Testis (tissue), 3 donors: Measurements from ENCODE around the gene NMS. TPM values are rescaled to one million over a fixed set of nuclear protein-coding genes. Genes with fewer than 3 reads are reported as not detected.

Source experiments
- DNase-seq: peaks from one replicate; pipeline ENCODE4 v3.0.0-alpha.2; 2019
- H3K27ac ChIP-seq, 2 donors: fragments of 200-600 bp; sonication (generic); one replicate each; pipeline ENCODE4 v1.5.1; 2019
- H3K27me3 ChIP-seq: fragments of 200-600 bp; sonication (generic); one replicate; pipeline ENCODE4 v1.5.1; 2019
- H3K36me3 ChIP-seq: fragments of 200-600 bp; sonication (generic); one replicate; pipeline ENCODE4 v1.5.1; 2017; ENCODE audit warnings: low read depth; ENCODE audit errors: missing control alignments
- H3K4me1 ChIP-seq: fragments of 200-600 bp; sonication (generic); one replicate; pipeline ENCODE4 v1.5.1; 2019
- H3K4me3 ChIP-seq, 2 donors: fragments of 200-600 bp; sonication (generic); one replicate each; pipeline ENCODE4 v1.5.1; 2017 to 2019
- H3K9me3 ChIP-seq: fragments of 200-600 bp; sonication (generic); one replicate; pipeline ENCODE4 v1.5.1; 2017
- CTCF ChIP-seq, 3 experiments: fragments of 450-650 bp in 2 of 3; fragments of 200-600 bp in 1 of 3; sonication (generic) in 1 of 3; IDR thresholded peaks; one replicate each; pipeline ENCODE4 v1.5.1; 2016 to 2019; ENCODE audit warnings: antibody characterized with exemption in 3 of 3, mild to moderate bottlenecking in 2 of 3, moderate library complexity in 1 of 3
- POLR2A ChIP-seq: fragments of 450-650 bp; IDR thresholded peaks from one replicate; pipeline ENCODE4 v1.6.1; 2017; ENCODE audit warnings: antibody characterized with exemption, mild to moderate bottlenecking, moderate library complexity
- WGBS, 2 donors: methylation state at CpG; one replicate each; pipeline ENCODE4 v1.1.5; 2018; 5-methylcytosine and 5-hydroxymethylcytosine counted together
- intact Hi-C: fragments of 100-400 bp; cut with DNase I; formaldehyde crosslinking; loops from one replicate; pipeline ENCODE4 v1.15.1; 2023; ENCODE audit warnings: low total_unique reads
- polyA plus RNA-seq: library from polyadenylated mRNA; stranded (reverse); fragments of 350-450 nt; fragmentation: Illumina TruSeq; extraction: RNeasy Lipid Tissue Mini Kit (QIAGEN cat#74804); gene quantifications from one replicate; pipeline ENCODE4 v1.2.3, GENCODE V29; 2014; ENCODE audit warnings: low read depth, low replicate concordance; ENCODE audit not compliant: insufficient read depth
- total RNA-seq, 2 donors: library from RNA; depleted of rRNA; stranded (reverse); fragments of >200 nt; gene quantifications; one replicate each; pipeline ENCODE4 v1.2.3, GENCODE V29; 2016

NMS gene
- total and polyA plus RNA-seq, 3 donors from 2014 or later = not detected

- DNase-seq = no peak
- H3K27ac ChIP-seq = no peak overlapping the region
- no peaks in the 10 kb centered on the region for H3K27me3 ChIP-seq
- no peaks in the 10 kb centered on the region for H3K4me1 ChIP-seq
- H3K9me3 ChIP-seq = no peaks in the 10 kb centered on the region
- no peak overlapping the region for H3K4me3 ChIP-seq
- 66 to 72% methylated on average over 3 to 4 of the region's 4 CpGs for WGBS, 2 donors
- TF ChIP-seq CTCF (IDR thresholded peaks at IDR 0.05) (no peak), POLR2A (no peak)
- intact Hi-C loops = no loop called here
- H3K36me3 ChIP-seq = no peaks in the 10 kb centered on the region
Observed at GRCh38 chr2:100482741-100483140, 12.5 kb downstream of the NMS start.

- H3K4me1 ChIP-seq = no peaks in the 10 kb centered on the region
- WGBS, 2 donors = 59 to 65% methylated on average over 5 of the region's 5 CpGs
- DNase-seq = no peak
Observed at GRCh38 chr2:100483895-100484294, 13.6 kb downstream of the NMS start.

GRCh38 chr2:100484390-100484789 lies 14.1 kb downstream of the NMS start:
- H3K27me3 ChIP-seq = no peaks in the 10 kb centered on the region
- H3K4me3 ChIP-seq = no peak overlapping the region
- no peak for TF ChIP-seq POLR2A
- no peak for TF ChIP-seq CTCF (IDR thresholded peaks at IDR 0.05)
- H3K9me3 ChIP-seq = no peaks in the 10 kb centered on the region
- H3K27ac ChIP-seq = no peak overlapping the region
- no peaks in the 10 kb centered on the region for H3K36me3 ChIP-seq
- intact Hi-C loops = no loop called here
- WGBS, 2 donors = 77 to 85% methylated on average over 5 of the region's 5 CpGs
- no peak for DNase-seq
- no peaks in the 10 kb centered on the region for H3K4me1 ChIP-seq

More at GRCh38 chr2:100483895-100484294, 13.6 kb downstream of the NMS start:
- H3K4me3 ChIP-seq = no peak overlapping the region
- intact Hi-C loops = no loop called here
- H3K36me3 ChIP-seq = no peaks in the 10 kb centered on the region
- H3K27me3 ChIP-seq = no peaks in the 10 kb centered on the region
- TF ChIP-seq CTCF (IDR thresholded peaks at IDR 0.05) = no peak
- H3K27ac ChIP-seq = no peak overlapping the region
- no peaks in the 10 kb centered on the region for H3K9me3 ChIP-seq

DNA sequence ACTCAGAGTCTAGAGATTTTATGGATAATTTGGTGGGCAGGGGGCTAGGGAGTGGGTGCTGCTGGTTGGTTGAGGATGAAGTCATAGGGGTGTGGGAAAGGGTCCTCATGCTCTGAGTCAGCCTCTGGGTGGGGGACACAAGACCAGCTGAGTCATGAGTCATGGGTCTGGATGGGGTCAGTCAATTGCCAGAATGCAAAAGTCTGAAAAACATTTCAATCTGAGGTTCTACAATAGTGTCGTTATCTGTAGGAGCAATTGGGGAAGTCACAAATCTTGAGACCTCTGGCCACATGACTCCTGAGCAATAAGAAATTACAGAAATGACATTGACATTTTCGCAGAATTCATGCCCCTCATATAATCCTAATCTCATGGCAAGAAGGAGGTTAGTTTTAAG lies 15.1 kb downstream of the NMS start:
- Histone ChIP-seq H3K4me1 (no peaks in the 10 kb centered on the region), H3K36me3 (no peaks in the 10 kb centered on the region), H3K4me3 (no peak overlapping the region), H3K27ac (no peak overlapping the region), H3K9me3 (no peaks in the 10 kb centered on the region), H3K27me3 (no peaks in the 10 kb centered on the region)
- TF ChIP-seq POLR2A (no peak), CTCF (IDR thresholded peaks at IDR 0.05) (no peak)
- no peak for DNase-seq
- intact Hi-C loops = no loop called here
- 89 to 91% methylated on average over 2 of the region's 2 CpGs for WGBS, 2 donors

DNA sequence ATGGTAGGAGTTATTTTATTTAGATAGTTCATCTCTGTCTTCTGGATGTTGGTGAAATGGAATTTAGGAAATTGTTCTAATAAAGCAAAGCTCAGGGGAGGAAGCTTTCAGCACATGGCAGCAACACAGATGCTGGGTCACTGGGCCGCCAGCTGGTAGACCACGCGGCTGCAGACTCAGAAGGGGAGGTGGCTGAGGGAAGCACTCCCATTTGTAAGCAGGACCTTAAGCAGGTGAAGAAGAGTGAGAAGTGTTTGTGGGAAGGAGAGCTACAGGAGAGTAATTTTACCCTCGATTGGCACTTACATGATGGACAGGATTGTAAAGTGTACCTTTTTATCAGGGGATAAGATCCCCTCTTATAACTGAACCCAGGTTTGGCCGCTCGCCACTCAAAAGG lies 24.4 kb downstream of the NMS start:
- WGBS, 2 donors = 76 to 77% methylated on average over 6 of the region's 6 CpGs
- Histone ChIP-seq H3K4me1 (no peaks in the 10 kb centered on the region), H3K36me3 (no peaks in the 10 kb centered on the region), H3K4me3 (no peak overlapping the region), H3K27ac (no peak overlapping the region), H3K27me3 (no peaks in the 10 kb centered on the region), H3K9me3 (no peaks in the 10 kb centered on the region)
- no peak for DNase-seq
- intact Hi-C loops = no loop called here
- TF ChIP-seq POLR2A (no peak), CTCF (IDR thresholded peaks at IDR 0.05) (no peak)
